GM12878 (cell line): ENCODE measurements around the gene SMURF1. TPM values are rescaled to one million over a fixed set of nuclear protein-coding genes. Genes with fewer than 3 reads are reported as not detected.

ENCODE experiments used
- ATAC-seq: fragments of 200-7000 bp; cut with Tn5 transposase; 3 replicates; pipeline ENCODE4 v1.9.1; 2020; ENCODE audit warnings: mild to moderate bottlenecking, moderate library complexity
- BruUV-seq: library from RNA; stranded (reverse); fragments of 400-500 nt; replicated peaks from 2 replicates; lab custom pipeline; 2021; lab: Mats Ljungman, UMichigan
- CTCF ChIA-PET: fragments of 300-600 bp; sonication (Branson Sonifier 250); formaldehyde crosslinking; extraction: SDS; loops from one replicate; lab custom pipeline; 2021; ENCODE audit warnings: inconsistent platforms; lab: Yijun Ruan, JAX
- POLR2A ChIA-PET: fragments of 350-600 bp; formaldehyde crosslinking; extraction: SDS; loops from one replicate; lab custom pipeline; 2021; ENCODE audit warnings: inconsistent platforms; lab: Charles Lee
- RAD21 ChIA-PET: fragments of 300-600 bp; sonication (Branson Sonifier 250); formaldehyde crosslinking; loops from one replicate; lab custom pipeline; 2023; ENCODE audit warnings: antibody characterized with exemption; ENCODE audit not compliant: unreplicated experiment; lab: Charles Lee
- SMC1A ChIA-PET: fragments of 300-600 bp; sonication (Branson Sonifier 250); formaldehyde crosslinking; loops from one replicate; lab custom pipeline; 2023; ENCODE audit not compliant: unreplicated experiment, uncharacterized antibody; lab: Charles Lee
- DNase-seq: peaks from one replicate; pipeline ENCODE4 v3.0.0-alpha.2; 2011; ENCODE audit warnings: low read depth, low spot score
- FAIRE-seq: peaks from 3 replicates; lab custom pipeline; 2011; peaks lifted over from hg19 to GRCh38; lab: Jason Lieb, UNC
- H2AFZ ChIP-seq: 2 replicates; pipeline ENCODE4 v1.6.0; 2011; ENCODE audit warnings: low read depth, low read length, control low read depth; ENCODE audit not compliant: control insufficient read depth
- H3K27ac ChIP-seq: 2 replicates; pipeline ENCODE4 v1.5.1; 2011; ENCODE audit warnings: control low read depth; ENCODE audit not compliant: control insufficient read depth, insufficient read depth
- H3K27me3 ChIP-seq, 2 experiments: replicated peaks in 1 of 2; 2 replicates each; pipeline versions ENCODE4 v1.6.0 to v1.6.1; 2011; ENCODE audit warnings: low read length in 1 of 2; ENCODE audit not compliant: control insufficient read depth in 2 of 2, insufficient read depth in 2 of 2
- H3K36me3 ChIP-seq, 2 experiments: 2 replicates each; pipeline ENCODE4 v1.5.1; 2011; ENCODE audit warnings: low read length in 1 of 2; ENCODE audit not compliant: control insufficient read depth in 2 of 2, insufficient read depth in 2 of 2
- H3K4me1 ChIP-seq: 2 replicates; pipeline ENCODE4 v1.6.1; 2011; ENCODE audit warnings: mild to moderate bottlenecking, low read length, moderate library complexity, mixed read lengths; ENCODE audit not compliant: control insufficient read depth, insufficient read depth
- H3K4me2 ChIP-seq: 2 replicates; pipeline ENCODE4 v1.6.0; 2011; ENCODE audit warnings: control low read depth; ENCODE audit not compliant: control insufficient read depth, insufficient read depth
- H3K4me3 ChIP-seq: fragments of 200-600 bp; sonication (generic); 2 replicates; pipeline ENCODE4 v1.5.1; 2016
- H3K79me2 ChIP-seq: 2 replicates; pipeline ENCODE4 v1.6.0; 2011; ENCODE audit warnings: low read length; ENCODE audit not compliant: control insufficient read depth, insufficient read depth
- H3K9ac ChIP-seq: 2 replicates; pipeline ENCODE4 v1.8.0; 2011; ENCODE audit warnings: low read length, control low read depth, mixed read lengths; ENCODE audit not compliant: control insufficient read depth, insufficient read depth
- H3K9me3 ChIP-seq: replicated peaks from 3 replicates; pipeline ENCODE4 v1.5.1; 2011; ENCODE audit warnings: mild to moderate bottlenecking, low read length; ENCODE audit not compliant: control insufficient read depth, insufficient read depth
- H4K20me1 ChIP-seq: 2 replicates; pipeline ENCODE4 v1.6.0; 2011; ENCODE audit not compliant: control insufficient read depth, insufficient read depth
- ATF2 ChIP-seq: IDR thresholded peaks from 2 replicates; pipeline ENCODE4 v1.6.1; 2012; ENCODE audit warnings: low read length, inconsistent platforms
- CEBPB ChIP-seq, 2 experiments: fragments of 150-350 bp in 1 of 2; IDR thresholded peaks; 2 replicates each; pipeline ENCODE4 v1.6.1; 2012 to 2014; ENCODE audit warnings: low read depth in 2 of 2, low read length in 2 of 2, borderline replicate concordance in 1 of 2, inconsistent platforms in 1 of 2
- ESRRA ChIP-seq: IDR thresholded peaks from 2 replicates; pipeline ENCODE4 v1.6.1; 2012; ENCODE audit warnings: mild to moderate bottlenecking, low read length, improper control_type of control experiment
- ETV6 ChIP-seq, 2 experiments: fragments of 450-650 bp in 1 of 2; IDR thresholded peaks in 1 of 2; conservative IDR thresholded peaks in 1 of 2; 2 replicates each; pipeline ENCODE4 v1.6.1; 2014; ENCODE audit warnings: antibody characterized with exemption in 1 of 2, borderline replicate concordance in 1 of 2, low read depth in 1 of 2, mild to moderate bottlenecking in 1 of 2, moderate library complexity in 1 of 2
- FOXM1 ChIP-seq: IDR thresholded peaks from 2 replicates; pipeline ENCODE4 v1.6.1; 2012; ENCODE audit warnings: low read depth, mild to moderate bottlenecking, inconsistent platforms, low read length, moderate library complexity
- HDAC6 ChIP-seq: fragments of 200-600 bp; sonication (generic); IDR thresholded peaks from one replicate; pipeline ENCODE4 v1.8.0; 2017; ENCODE audit warnings: antibody characterized with exemption; ENCODE audit not compliant: unreplicated experiment
- NBN ChIP-seq: fragments of 450-650 bp; IDR thresholded peaks from 2 replicates; pipeline ENCODE4 v1.6.1; 2016
- RFX5 ChIP-seq: IDR thresholded peaks from 2 replicates; pipeline ENCODE4 v1.6.1; 2011; ENCODE audit warnings: low read depth, low read length, improper control_type of control experiment
- RUNX3 ChIP-seq: IDR thresholded peaks from 2 replicates; pipeline ENCODE4 v1.6.1; 2012; ENCODE audit warnings: low read length, inconsistent platforms
- USF2 ChIP-seq: IDR thresholded peaks from 2 replicates; pipeline ENCODE4 v1.6.1; 2011; ENCODE audit warnings: low read depth, low read length, improper control_type of control experiment, borderline replicate concordance
- ZNF687 ChIP-seq: fragments of 450-650 bp; IDR thresholded peaks from 2 replicates; pipeline ENCODE4 v1.6.1; 2017; ENCODE audit warnings: mild to moderate bottlenecking, moderate library complexity
- WGBS: methylation state at CpG from one replicate; pipeline ENCODE4 v1.1.6; 2016; ENCODE audit warnings: low lambda C conversion rate; ENCODE audit not compliant: insufficient replicate concordance, insufficient coverage; ENCODE audit errors: missing lambda C conversion rate; 5-methylcytosine and 5-hydroxymethylcytosine counted together
- in situ Hi-C: fragments of 300-500 bp; cut with MboI; formaldehyde crosslinking; loops from 9 replicates; pipeline ENCODE4 v1.14.3; 2018; ENCODE audit warnings: mixed read lengths
- intact Hi-C: fragments of 100-400 bp; cut with micrococcal nuclease; formaldehyde crosslinking; loops from one replicate; pipeline ENCODE4 v1.14.2; 2022; ENCODE audit not compliant: unreplicated experiment
- polyA plus RNA-seq, 11 experiments: library from polyadenylated mRNA; depleted of rRNA in 4 of 11; unstranded in 6 of 11; stranded (reverse) in 5 of 11; fragments of >200 nt; fragmentation: Nextera tagmentation in 4 of 11; fragmentation: Illumina TruSeq in 1 of 11; extraction: Ambion mirVana in 4 of 11; extraction: Trizol in 1 of 11; gene quantifications; 1 replicate in 1 of 11; 2 replicates in 10 of 11; pipeline versions ENCODE4 v1.2.1 to v1.2.3, GENCODE V29; 2011 to 2016; ENCODE audit warnings: inconsistent platforms in 2 of 11, missing spikeins in 2 of 11, low read depth in 1 of 11
- total RNA-seq, 4 experiments: library from RNA; depleted of rRNA in 3 of 4; stranded (reverse); fragments of >200 nt in 3 of 4; fragmentation: Illumina TruSeq in 1 of 4; extraction: Trizol in 1 of 4; gene quantifications; 2 replicates each; pipeline versions ENCODE4 v1.2.1 to v1.2.3, GENCODE V29; 2013 to 2021

The SMURF1 gene
- total and polyA plus RNA-seq, 10 of the 15 experiments (the other 5 are each of a cell fraction or from before 2014, with no cell fraction given), result 0.76 to 14.0 (median 7.9) TPM

- Histone ChIP-seq H3K4me3 (no peak overlapping the region), H3K9me3 (no peaks in the 10 kb centered on the region), H3K9ac (no peak overlapping the region), H3K36me3 (peaks cover 29 to 46% of the 10 kb centered on the region in 2 experiments), H4K20me1 (no peaks in the 10 kb centered on the region), H3K27me3 (no peaks in the 10 kb centered on the region), H3K4me2 (no peak overlapping the region), H3K79me2 (no peaks in the 10 kb centered on the region), H2AFZ (no peak overlapping the region), H3K27ac (no peak overlapping the region), H3K4me1 (peaks cover 11% of the 10 kb centered on the region)
- ChIA-PET SMC1A (interaction anchor here (1.8 kb wide), 1 partner anchor 73 kb away, joined by 6 read pairs; no protein-coding TSS in a partner anchor), CTCF (interaction anchor here (1.0 kb wide), 1 partner anchor 36 kb away, joined by 3 read pairs; no protein-coding TSS in a partner anchor), RAD21 (no interaction called here), POLR2A (no interaction called here)
- intact Hi-C loops (no loop called here), in situ Hi-C loops (no loop called here)
- no peak for DNase-seq
- no peak for FAIRE-seq
- no peak for ATAC-seq
- TF ChIP-seq USF2, result no peak
- no TSS peak for BruUV-seq
- WGBS, result 70% methylated on average over 8 of the region's 8 CpGs
Measured at GRCh38 chr7:99004216-99004615, 139.7 kb downstream of the SMURF1 start.

DNA sequence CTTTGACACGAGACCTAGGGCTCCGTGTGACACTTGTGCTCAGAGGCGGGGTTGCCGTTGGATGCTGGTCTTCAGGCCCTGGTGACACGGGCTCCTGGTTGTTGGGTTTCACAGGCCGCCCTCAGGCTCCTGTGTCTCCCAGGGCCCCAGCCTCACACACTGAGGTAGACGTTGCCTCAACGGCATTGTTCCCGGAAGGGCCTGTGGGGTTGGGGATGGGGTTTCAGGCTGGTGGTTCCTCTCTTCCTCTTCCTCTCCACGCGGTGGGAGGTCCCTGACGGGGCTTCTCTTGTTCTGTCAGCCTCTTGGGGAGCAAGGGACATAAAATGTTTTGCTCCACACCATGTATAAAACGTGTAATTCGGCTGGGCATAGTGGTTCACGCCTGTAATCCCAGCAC lies 140.5 kb downstream of the SMURF1 start:
- ChIA-PET SMC1A (no interaction called here), RAD21 (no interaction called here), POLR2A (no interaction called here), CTCF (no interaction called here)
- Histone ChIP-seq H3K4me3 (no peak overlapping the region), H3K4me1 (peaks cover 11% of the 10 kb centered on the region), H3K9me3 (no peaks in the 10 kb centered on the region), H3K9ac (no peak overlapping the region), H4K20me1 (no peaks in the 10 kb centered on the region), H3K79me2 (no peaks in the 10 kb centered on the region), H3K27me3 (no peaks in the 10 kb centered on the region), H3K36me3 (peaks cover 27 to 50% of the 10 kb centered on the region in 2 experiments), H2AFZ (no peak overlapping the region), H3K27ac (no peak overlapping the region), H3K4me2 (no peak overlapping the region)
- 94% methylated on average over 15 of the region's 15 CpGs for WGBS
- no peak for ATAC-seq
- no TSS peak for BruUV-seq
- no peak for FAIRE-seq
- DNase-seq, result no peak
- in situ Hi-C loops (no loop called here), intact Hi-C loops (no loop called here)
- TF ChIP-seq HDAC6 (no peak), NBN (no peak), CEBPB (IDR thresholded peaks at IDR 0.05; ENCODE audit: borderline replicate concordance in 1 of 2, low read depth in 2 of 2, low read length in 2 of 2) (no peak), ETV6 (conservative IDR thresholded peaks at IDR 0.05 in 1 of 2, IDR thresholded peaks at IDR 0.05 in 1 of 2; ENCODE audit: borderline replicate concordance in 1 of 2, low read depth in 1 of 2) (no peak), FOXM1 (no peak), RFX5 (no peak), ATF2 (no peak), ZNF687 (no peak), ESRRA (no peak), RUNX3 (no peak)
